Endodermal cell (in vitro differentiated cells): ENCODE data around the gene GOLGA6L10. TPM values are rescaled to one million over a fixed set of nuclear protein-coding genes. Genes with fewer than 3 reads are reported as not detected.
"Not testable (repeated sequence)": the region's sequence is repeated elsewhere in the genome, so short reads cannot be mapped to it uniquely, and the experiment has no call there.

Experiments used
- DNase-seq: peaks from one replicate; pipeline ENCODE4 v3.0.0-alpha.2; 2017
- H3K27ac ChIP-seq: 2 replicates; pipeline ENCODE4 v1.5.1; 2013; ENCODE audit warnings: mild to moderate bottlenecking, low read depth, low read length, moderate library complexity
- H3K27me3 ChIP-seq: 2 replicates; pipeline ENCODE4 v1.6.1; 2013; ENCODE audit warnings: mild to moderate bottlenecking, low read length, moderate library complexity; ENCODE audit not compliant: insufficient read depth, control insufficient read depth, poor library complexity, severe bottlenecking
- H3K36me3 ChIP-seq: 2 replicates; pipeline ENCODE4 v1.7.0; 2013; ENCODE audit warnings: mild to moderate bottlenecking, low read length, moderate library complexity; ENCODE audit not compliant: control insufficient read depth, insufficient read depth
- H3K4me1 ChIP-seq: one replicate; pipeline ENCODE4 v1.7.0; 2013; ENCODE audit warnings: low read length; ENCODE audit not compliant: control insufficient read depth, insufficient read depth
- H3K4me3 ChIP-seq: 2 replicates; pipeline ENCODE4 v1.5.1; 2013; ENCODE audit warnings: mild to moderate bottlenecking, low read length, moderate library complexity
- H3K9ac ChIP-seq: 2 replicates; pipeline ENCODE4 v1.6.1; 2013; ENCODE audit warnings: mild to moderate bottlenecking, low read length, moderate library complexity; ENCODE audit not compliant: poor library complexity, severe bottlenecking; ENCODE audit errors: extremely low read depth
- H3K9me3 ChIP-seq: 2 replicates; pipeline ENCODE4 v1.6.1; 2013; ENCODE audit warnings: mild to moderate bottlenecking, low read length, moderate library complexity; ENCODE audit not compliant: control insufficient read depth
- H3K27ac Mint-ChIP-seq: 2 replicates; pipeline ENCODE4 v1.8.0; 2020; ENCODE audit warnings: mixed read lengths
- H3K27me3 Mint-ChIP-seq: 2 replicates; pipeline ENCODE4 v1.8.0; 2021; ENCODE audit warnings: mild to moderate bottlenecking, mixed read lengths; ENCODE audit not compliant: insufficient read depth
- H3K36me3 Mint-ChIP-seq: 2 replicates; pipeline ENCODE4 v1.8.0; 2020; ENCODE audit warnings: low read depth, mixed read lengths
- H3K4me1 Mint-ChIP-seq: 2 replicates; pipeline ENCODE4 v1.8.0; 2020; ENCODE audit warnings: mixed read lengths
- H3K4me3 Mint-ChIP-seq: 2 replicates; pipeline ENCODE4 v1.8.0; 2020; ENCODE audit warnings: mild to moderate bottlenecking, moderate library complexity, mixed read lengths
- H3K9me3 Mint-ChIP-seq: 2 replicates; pipeline ENCODE4 v1.8.0; 2020; ENCODE audit warnings: mild to moderate bottlenecking, mixed read lengths
- WGBS, 2 experiments: methylation state at CpG; one replicate each; pipeline versions ENCODE4 v1.1.5 to v1.1.7; 2013; ENCODE audit warnings: missing lambda C conversion rate in 2 of 2, mixed read lengths in 1 of 2; ENCODE audit not compliant: insufficient coverage in 1 of 2, insufficient read length in 1 of 2; 5-methylcytosine and 5-hydroxymethylcytosine counted together
- total RNA-seq, 2 donors: library from RNA; stranded (reverse); fragmentation: NEBNext Ultra II Directional in 1 of 2; extraction: Animal tissue kit (Norgen Biotek cat#: 25700) in 1 of 2; gene quantifications; 2 replicates in 1 of 2; 3 replicates in 1 of 2; pipeline ENCODE4 v1.2.1, GENCODE V29; 2021
- TF ChIP-seq, protein P1 (sequence below): fragments of 200-600 bp; sonication (generic); conservative IDR thresholded peaks from 2 replicates; pipeline ENCODE4 v1.5.0; 2021; ENCODE audit warnings: antibody characterized with exemption, mild to moderate bottlenecking

The GOLGA6L10 gene
- total RNA-seq, 2 donors from 2014 or later = 4.1 to 6.5 TPM

DNA sequence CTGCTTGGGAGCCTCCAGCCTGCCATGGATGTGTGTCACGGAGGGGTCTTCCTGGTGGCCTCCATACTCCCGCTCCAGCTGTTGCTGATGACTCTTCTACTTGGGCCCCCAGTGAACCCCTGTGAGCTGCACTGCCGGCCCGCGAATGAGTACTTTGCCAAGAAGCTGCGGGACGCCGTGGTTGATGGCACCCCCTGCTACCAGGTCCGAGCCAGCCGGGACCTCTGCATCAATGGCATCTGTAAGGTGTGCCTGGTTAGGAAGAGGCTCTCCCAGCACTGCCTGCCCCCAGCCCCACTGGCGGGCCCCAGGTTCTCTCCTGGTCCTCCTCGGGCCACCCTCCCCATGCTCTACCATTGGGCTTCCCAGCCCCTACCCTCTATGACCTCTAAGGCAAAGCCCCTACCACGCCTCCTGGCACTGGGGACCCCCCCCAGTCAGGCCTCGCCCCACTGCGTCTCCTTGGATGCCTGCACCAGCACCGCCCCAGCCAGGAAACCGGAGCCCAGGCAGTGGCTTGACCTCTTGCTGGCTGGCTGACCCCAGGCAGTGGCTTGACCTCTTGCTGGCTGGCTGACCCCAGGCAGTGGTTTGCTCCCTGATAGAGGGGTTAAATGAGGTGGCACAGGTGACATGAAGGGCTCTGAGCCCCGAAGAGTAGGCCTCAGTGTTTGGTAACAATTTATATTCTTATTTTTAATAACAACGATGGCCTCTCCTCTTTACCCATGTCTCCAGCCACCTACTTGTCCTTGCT is 29.6 kb downstream of the GOLGA6L10 start:
- H3K27me3 Mint-ChIP-seq, H3K4me3 ChIP-seq, DNase-seq, H3K36me3 Mint-ChIP-seq, H3K9ac ChIP-seq, H3K4me3 Mint-ChIP-seq, H3K9me3 Mint-ChIP-seq, H3K36me3 ChIP-seq, H3K27ac Mint-ChIP-seq, H3K27ac ChIP-seq, H3K4me1 Mint-ChIP-seq, H3K9me3 ChIP-seq, H3K4me1 ChIP-seq, H3K27me3 ChIP-seq: not testable (repeated sequence)
- WGBS, 2 experiments = 96% methylated on average over 9 of the region's 19 CpGs; no CpG with 5 or more reads in 1 of the 2 experiments

DNA sequence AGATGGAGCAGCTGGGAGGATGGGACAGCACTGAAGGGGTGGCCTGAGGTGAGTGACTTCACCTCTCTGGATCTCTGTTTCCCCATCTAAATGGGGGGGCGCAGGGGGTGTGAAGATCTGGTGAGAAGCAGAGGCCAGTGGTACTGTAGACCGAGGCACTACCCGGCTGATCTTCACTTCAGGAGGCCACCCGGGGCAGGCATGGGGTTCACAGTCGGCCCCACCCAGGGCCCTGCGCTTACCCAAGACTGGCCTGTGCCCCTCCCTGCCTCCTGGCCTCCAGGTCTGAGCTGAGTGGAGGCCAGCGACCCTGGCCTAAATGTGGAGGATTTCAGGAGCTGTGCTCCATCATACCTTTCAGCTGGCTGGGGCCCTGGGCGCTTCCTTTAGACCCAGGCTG is 31.0 kb downstream of the GOLGA6L10 start:
- H3K9me3 Mint-ChIP-seq, DNase-seq, H3K36me3 ChIP-seq, H3K27me3 Mint-ChIP-seq, H3K9ac ChIP-seq, H3K9me3 ChIP-seq, H3K4me3 ChIP-seq, H3K36me3 Mint-ChIP-seq, H3K4me3 Mint-ChIP-seq, H3K27me3 ChIP-seq, H3K4me1 ChIP-seq, H3K27ac ChIP-seq, H3K4me1 Mint-ChIP-seq, H3K27ac Mint-ChIP-seq: not testable (repeated sequence)
- 90% methylated on average over 7 of the region's 8 CpGs; no CpG with 5 or more reads in 1 of the 2 experiments for WGBS, 2 experiments

DNA sequence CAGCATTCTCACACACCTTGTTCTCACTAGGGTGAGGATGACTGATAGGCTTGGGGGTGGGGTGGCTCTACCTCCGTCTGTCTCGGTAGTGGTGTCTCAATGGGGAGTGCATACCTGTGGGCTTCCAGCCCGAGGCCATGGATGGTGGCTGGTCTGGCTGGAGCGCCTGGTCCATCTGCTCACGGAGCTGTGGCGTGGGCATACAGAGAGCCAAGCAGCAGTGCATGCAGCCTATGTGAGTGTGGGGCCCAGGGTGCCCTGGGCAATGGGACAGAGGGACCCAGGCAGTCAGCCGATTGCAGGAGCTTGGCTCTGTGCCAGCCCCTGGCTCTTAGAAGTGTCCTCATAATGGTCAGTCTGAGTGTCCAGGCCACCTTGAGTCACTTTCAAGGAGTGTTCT is 31.8 kb downstream of the GOLGA6L10 start:
- H3K27ac Mint-ChIP-seq, H3K9me3 ChIP-seq, H3K4me1 Mint-ChIP-seq, H3K36me3 ChIP-seq, H3K9me3 Mint-ChIP-seq, DNase-seq, H3K27me3 ChIP-seq, H3K27ac ChIP-seq, H3K36me3 Mint-ChIP-seq, H3K27me3 Mint-ChIP-seq, H3K4me1 ChIP-seq, H3K9ac ChIP-seq, H3K4me3 ChIP-seq, H3K4me3 Mint-ChIP-seq: not testable (repeated sequence)
- WGBS, 2 experiments = 95 to 97% methylated on average over 6 to 7 of the region's 7 CpGs

DNA sequence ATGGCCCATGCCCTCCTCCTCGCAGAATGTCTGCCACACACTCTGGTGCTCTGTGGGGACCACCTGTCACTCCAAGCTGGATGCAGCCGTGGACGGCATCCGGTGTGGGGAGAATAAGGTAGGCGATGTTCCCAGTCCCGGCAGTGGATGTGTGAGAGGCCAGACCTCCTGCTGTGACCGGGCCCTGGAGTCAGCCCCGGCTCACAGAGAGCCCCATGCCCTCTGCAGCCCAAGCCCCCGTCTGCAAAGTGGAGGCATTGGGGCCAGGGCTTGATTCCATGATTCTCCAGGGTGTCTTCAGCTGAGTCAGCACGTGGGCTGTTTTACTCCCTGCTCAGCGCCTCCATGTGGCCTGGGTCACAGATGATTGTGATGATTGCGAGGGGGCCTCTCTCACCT is 32.2 kb downstream of the GOLGA6L10 start:
- no peak overlapping the region for H3K9ac ChIP-seq
- no peaks in the 10 kb centered on the region for H3K36me3 ChIP-seq
- Mint-ChIP-seq H3K27me3 (no peaks in the 10 kb centered on the region), H3K36me3 (no peaks in the 10 kb centered on the region), H3K4me1 (no peaks in the 10 kb centered on the region), H3K9me3 (no peaks in the 10 kb centered on the region), H3K4me3 (no peak overlapping the region), H3K27ac (no peak overlapping the region)
- no peak overlapping the region for H3K4me3 ChIP-seq
- no peaks in the 10 kb centered on the region for H3K27me3 ChIP-seq
- 89 to 93% methylated on average over 6 to 12 of the region's 12 CpGs for WGBS, 2 experiments
- TF ChIP-seq, protein P1, sequence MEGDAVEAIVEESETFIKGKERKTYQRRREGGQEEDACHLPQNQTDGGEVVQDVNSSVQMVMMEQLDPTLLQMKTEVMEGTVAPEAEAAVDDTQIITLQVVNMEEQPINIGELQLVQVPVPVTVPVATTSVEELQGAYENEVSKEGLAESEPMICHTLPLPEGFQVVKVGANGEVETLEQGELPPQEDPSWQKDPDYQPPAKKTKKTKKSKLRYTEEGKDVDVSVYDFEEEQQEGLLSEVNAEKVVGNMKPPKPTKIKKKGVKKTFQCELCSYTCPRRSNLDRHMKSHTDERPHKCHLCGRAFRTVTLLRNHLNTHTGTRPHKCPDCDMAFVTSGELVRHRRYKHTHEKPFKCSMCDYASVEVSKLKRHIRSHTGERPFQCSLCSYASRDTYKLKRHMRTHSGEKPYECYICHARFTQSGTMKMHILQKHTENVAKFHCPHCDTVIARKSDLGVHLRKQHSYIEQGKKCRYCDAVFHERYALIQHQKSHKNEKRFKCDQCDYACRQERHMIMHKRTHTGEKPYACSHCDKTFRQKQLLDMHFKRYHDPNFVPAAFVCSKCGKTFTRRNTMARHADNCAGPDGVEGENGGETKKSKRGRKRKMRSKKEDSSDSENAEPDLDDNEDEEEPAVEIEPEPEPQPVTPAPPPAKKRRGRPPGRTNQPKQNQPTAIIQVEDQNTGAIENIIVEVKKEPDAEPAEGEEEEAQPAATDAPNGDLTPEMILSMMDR = no peak
- no peaks in the 10 kb centered on the region for H3K4me1 ChIP-seq
- H3K9me3 ChIP-seq = no peaks in the 10 kb centered on the region
- no peak for DNase-seq
- no peak overlapping the region for H3K27ac ChIP-seq

DNA sequence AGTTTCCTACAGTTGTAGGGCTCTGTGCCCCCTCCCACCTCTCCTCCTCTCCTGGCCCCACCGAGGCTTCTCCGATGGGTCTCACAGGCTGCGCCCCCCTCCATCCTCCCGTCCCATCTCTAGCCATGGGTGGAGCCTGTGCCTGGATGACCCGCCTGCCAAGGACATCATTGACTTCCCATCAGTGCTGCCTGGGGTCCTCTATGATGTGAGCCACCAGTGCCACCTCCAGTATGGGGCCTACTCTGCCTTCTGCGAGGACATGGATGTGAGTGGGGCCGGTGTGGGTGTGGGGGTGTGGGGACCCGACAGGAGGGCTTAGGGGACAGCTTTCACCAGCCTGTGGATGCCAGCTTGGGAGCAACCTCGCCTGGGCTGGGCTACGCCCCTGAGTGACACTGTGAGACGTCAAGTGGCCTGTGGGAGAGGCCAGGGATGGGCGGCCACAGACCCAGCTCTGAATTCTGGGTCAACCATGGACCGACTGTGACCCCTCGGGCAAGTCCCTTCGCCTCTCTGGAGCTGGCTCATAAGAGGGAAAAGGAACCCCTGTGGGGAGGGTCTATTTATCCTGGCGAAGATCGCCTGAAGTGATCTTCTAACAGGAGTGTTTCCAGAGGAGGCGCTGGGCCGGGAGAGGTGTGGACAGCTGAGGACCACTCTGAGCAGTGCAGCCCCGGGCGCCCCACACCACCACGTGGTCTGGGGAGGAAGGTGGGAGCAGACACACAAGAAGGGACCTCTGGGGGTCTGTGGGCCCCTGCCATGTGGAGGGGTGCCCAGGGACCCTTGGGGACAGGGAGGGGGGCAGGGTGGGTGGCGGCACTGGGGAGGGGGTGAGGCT is 32.8 kb downstream of the GOLGA6L10 start:
- H3K9me3 Mint-ChIP-seq, DNase-seq, H3K36me3 Mint-ChIP-seq, H3K4me1 Mint-ChIP-seq, H3K4me1 ChIP-seq, H3K4me3 Mint-ChIP-seq, H3K4me3 ChIP-seq, H3K9ac ChIP-seq, H3K27ac ChIP-seq, H3K9me3 ChIP-seq, H3K36me3 ChIP-seq, H3K27me3 ChIP-seq, H3K27ac Mint-ChIP-seq, H3K27me3 Mint-ChIP-seq: not testable (repeated sequence)
- WGBS, 2 experiments = 90 to 95% methylated on average over 4 to 23 of the region's 23 CpGs
